ENCODE data around the gene HOXD13. TPM values are rescaled to one million over a fixed set of nuclear protein-coding genes. Genes with fewer than 3 reads are reported as not detected.

Gene HOXD13
- total and polyA plus RNA-seq, 2 of the 13 experiments (the other 11 are each of a cell fraction or from before 2014, with no cell fraction given): not detected

GRCh38 chr2:176096986-176097819 is 4.7 kb downstream of the HOXD13 start (continued):
- TF ChIP-seq NR0B2 (CRISPR knock-in tag; IDR thresholded peaks at IDR 0.05) (peak; percentile 61; the same call in 1 of the 2 replicates), ZNF580 (CRISPR knock-in tag; IDR thresholded peaks at IDR 0.05; ENCODE audit: borderline replicate concordance, low read depth) (peak; percentile 39; the same call in 1 of the 2 replicates), ZBTB21 (CRISPR knock-in tag; IDR thresholded peaks at IDR 0.05) (no peak), UBTF (CRISPR knock-in tag; IDR thresholded peaks at IDR 0.05) (peak; percentile 53), MNT (IDR thresholded peaks at IDR 0.05) (no peak), TFE3 (CRISPR knock-in tag; IDR thresholded peaks at IDR 0.05) (0 out of 2 replicates have a peak, but pooled peaks have one; percentile 32), CBX2 (IDR thresholded peaks at IDR 0.05; ENCODE audit: low read depth, low read length) (peak; percentile 97; the same call in 1 of the 2 replicates), CBX2 (CRISPR knock-in tag; IDR thresholded peaks at IDR 0.05; ENCODE audit: low read depth) (peak; percentile 84; the same call in 1 of the 2 replicates), ZNF891 (CRISPR knock-in tag; IDR thresholded peaks at IDR 0.05) (peak; percentile 84), YY1 (IDR thresholded peaks at IDR 0.05; ENCODE audit: insufficient read depth, insufficient replicate concordance, low read depth, low read length) (peak; percentile 47), ISL2 (CRISPR knock-in tag; IDR thresholded peaks at IDR 0.05) (peak; percentile 40; the same call in 1 of the 2 replicates), ZNF318 (CRISPR knock-in tag; IDR thresholded peaks at IDR 0.05) (no peak)

Data from HepG2 (cell line).